ENCODE data around the gene LSM14A. TPM values are rescaled to one million over a fixed set of nuclear protein-coding genes. Genes with fewer than 3 reads are reported as not detected.

LSM14A gene
- total RNA-seq, 1 experiment from 2014 or later = 63.8 TPM

- DNase-seq (ENCODE audit: extremely low read depth, low read depth) = no peak
Measured at GRCh38 chr19:34275705-34276104, 103.4 kb downstream of the LSM14A start.

GRCh38 chr19:34276614-34277013, 104.3 kb downstream of the LSM14A start:
- no peak for DNase-seq (ENCODE audit: extremely low read depth, low read depth)

- DNase-seq (ENCODE audit: extremely low read depth, low read depth) = no peak
Measured at GRCh38 chr19:34277244-34277643, 104.9 kb downstream of the LSM14A start.

- no peak for DNase-seq (ENCODE audit: extremely low read depth, low read depth)
Measured at GRCh38 chr19:34278783-34279182, 106.5 kb downstream of the LSM14A start.

Other genes with a start within 250 kb of the LSM14A start
- 6.7 and 7.4 TPM in 2 replicates for gene GARRE1, start 82.0 kb downstream of the LSM14A start, total RNA-seq (2014; rRNA removed; shearing (Covaris generic))
- 241 and 250 TPM in 2 replicates for gene GPI, start 192.7 kb downstream of the LSM14A start, total RNA-seq (2014; rRNA removed; shearing (Covaris generic))
- gene PDCD2L, start 231.9 kb downstream of the LSM14A start, total RNA-seq (2014; rRNA removed; shearing (Covaris generic)) = 24.9 TPM in 2 replicates